ENCODE data around the gene HSD17B10.
"Not testable (repeated sequence)": the region's sequence is repeated elsewhere in the genome, so short reads cannot be mapped to it uniquely, and the experiment has no call there.

The HSD17B10 gene

DNA sequence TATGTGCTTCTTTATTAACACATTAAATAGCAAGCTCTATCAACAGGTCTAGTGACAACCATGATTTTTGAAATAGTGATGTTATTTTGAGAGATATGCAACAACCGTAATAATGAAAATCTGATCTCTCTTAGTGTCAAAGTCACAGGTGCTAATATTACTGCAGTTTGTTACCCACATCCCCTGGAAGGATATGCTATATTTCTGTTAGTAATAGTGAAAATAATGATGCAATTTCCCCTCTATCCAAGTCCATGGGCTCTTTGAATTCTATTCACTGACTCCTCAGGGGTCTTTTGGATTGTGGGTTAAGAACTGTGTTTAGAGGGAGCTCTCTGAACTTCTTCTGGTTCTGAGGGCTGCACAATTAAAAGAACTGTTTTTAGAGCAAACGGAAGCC is 3.0 kb upstream of the HSD17B10 start:
- DNase-seq (ENCODE audit: low read depth in 2 of 2) = no peak

DNA sequence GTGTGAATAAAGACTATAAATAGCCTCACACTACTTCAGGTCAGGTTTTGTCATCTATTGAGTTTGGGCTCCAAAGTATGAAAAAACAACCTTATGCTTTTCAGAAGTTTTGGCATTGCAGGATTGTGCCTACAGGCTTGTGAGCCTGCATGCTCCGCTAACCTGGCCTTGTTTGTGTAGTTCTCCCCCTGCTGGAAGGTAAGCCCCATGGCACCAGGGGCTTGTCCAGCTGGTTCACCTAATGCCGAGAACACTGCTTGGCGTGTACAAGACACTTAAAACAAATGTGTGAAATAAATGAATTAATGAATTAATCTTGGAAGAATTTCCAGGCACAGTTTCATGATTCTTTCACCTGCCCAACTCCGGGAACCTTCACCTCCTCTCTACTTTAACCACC is 1.8 kb upstream of the HSD17B10 start:
- peak in 1 of 2 donors; percentile 40 for DNase-seq (ENCODE audit: low read depth in 2 of 2)

DNA sequence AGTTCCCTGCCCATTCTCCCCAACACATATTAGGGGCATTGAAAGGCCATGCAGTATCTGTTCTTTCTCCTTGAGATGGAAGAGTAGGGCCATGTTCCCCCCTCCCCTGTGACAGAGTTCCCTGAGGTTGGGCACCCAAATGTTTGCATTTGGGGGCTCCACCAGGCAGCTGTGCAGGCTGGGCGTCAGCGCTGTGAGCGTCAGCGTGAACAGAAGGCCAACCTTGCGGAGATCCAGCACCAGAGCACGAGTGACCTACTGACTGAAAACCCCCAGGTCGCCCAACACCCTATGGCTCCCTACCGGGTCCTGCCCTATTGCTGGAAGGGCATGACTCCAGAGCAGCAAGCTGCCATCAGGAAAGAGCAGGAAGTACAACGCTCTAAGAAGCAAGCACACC is 3.9 kb downstream of the HSD17B10 start:
- DNase-seq (ENCODE audit: low read depth in 2 of 2) = no peak

DNA sequence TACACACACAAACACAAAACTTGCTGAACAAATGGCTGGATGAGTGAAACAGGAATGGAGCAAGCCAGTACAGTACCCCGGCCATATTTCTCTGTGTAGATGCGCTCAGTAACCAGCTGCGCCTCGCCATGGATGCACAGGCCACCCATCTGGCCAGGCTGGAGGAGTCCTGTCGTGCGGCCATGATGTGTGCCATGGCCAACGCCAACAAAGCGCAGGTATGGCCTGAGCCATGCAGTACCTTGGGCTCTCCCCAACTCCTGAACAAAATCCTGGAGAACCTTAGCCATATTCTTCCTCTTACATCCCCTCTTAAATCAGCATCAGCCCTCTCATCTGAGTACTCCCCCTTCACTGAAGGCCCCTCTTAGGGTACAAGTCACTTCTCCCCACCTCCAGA is 4.4 kb downstream of the HSD17B10 start:
- no peak for DNase-seq (ENCODE audit: low read depth in 2 of 2)

DNA sequence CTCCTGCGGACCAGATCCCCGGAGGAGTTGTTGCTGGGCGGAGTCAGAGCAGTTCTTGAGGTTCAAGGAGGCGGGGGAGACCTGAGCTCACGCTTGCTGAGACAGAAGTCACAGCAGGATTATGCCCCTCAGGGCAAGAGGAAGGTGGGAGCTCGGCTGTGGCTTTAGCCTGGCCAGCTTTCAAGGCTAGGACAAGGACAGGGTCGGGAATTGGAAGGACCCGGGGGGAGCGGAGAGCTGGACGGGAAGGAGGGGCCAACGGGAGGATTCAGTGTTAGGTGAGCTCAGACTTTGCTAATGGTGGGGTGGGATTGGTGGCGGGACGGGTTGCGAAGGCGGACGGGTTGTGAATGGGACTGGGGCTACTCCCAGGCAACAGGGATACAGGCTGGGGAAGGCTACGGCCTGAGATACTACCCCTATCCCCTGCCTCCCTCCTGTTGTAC is 11.3 kb downstream of the HSD17B10 start, which contains the start of gene RIBC1:
TSS of gene RIBC1 (plus strand) at position 13 of the 446 bp plus-strand sequence. CDS start 3,404 bp downstream, outside the sequence.
- DNase-seq (ENCODE audit: low read depth in 2 of 2) = no peak

DNA sequence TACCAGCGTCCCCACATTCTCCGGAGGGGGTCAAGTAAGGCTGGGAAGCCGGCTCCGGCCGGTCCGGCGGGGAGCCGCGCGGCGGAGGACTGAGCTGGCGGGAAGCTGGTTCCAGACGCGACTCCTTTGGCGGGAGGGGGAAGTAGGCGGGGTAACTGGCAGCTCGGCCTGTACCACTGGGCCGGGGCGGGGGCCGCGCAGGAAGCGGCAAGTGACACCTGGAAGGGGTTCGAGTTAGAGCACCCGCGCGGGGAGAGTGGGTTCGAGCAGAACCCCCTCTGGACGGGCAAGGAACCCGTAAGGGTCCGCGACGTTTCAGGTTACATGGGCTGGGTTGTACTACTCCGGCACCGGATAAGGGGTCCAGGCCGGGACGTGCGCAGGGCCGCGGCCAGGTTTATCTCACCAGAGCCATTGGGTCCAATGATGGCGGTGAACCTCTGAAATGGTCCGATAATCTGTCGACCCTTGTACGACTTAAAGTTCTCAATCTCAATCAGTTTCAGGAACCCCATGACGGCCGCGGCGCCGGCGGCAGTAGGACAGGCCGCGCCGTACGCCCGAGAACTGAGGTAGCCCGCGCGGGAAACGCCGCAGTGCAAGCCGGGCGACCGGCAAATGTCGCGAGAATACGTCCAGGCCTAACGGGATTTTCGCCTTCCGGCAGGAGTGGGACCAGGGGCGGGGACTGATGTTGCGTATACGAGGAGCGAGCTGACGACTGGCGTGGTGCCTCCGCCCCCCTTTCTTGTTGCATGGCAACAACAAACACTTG is 11.9 kb downstream of the HSD17B10 start, which contains the start of gene SMC1A:
TSS of gene SMC1A (minus strand) at position 569 of the 775 bp plus-strand sequence. CDS start at position 515, 54 bp downstream.
- peak; percentile 92 to 97 for DNase-seq (ENCODE audit: low read depth in 2 of 2)

DNA sequence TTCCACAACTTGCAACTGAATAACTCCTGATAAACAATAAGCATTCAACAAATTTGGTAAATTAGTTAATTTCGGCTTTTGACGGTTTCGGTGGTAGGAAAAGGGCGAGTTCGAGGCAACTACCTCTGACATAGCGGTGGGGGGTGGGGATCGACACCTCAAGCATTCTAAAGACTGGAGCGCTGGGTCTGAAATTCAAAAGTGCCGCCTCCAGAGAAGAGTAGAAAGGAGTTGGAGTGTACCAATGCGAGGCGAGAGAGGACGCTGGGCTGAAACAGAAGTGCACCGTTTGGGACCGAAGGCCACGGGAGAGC is 12.4 kb downstream of the HSD17B10 start:
- no peak for DNase-seq (ENCODE audit: low read depth in 2 of 2)

DNA sequence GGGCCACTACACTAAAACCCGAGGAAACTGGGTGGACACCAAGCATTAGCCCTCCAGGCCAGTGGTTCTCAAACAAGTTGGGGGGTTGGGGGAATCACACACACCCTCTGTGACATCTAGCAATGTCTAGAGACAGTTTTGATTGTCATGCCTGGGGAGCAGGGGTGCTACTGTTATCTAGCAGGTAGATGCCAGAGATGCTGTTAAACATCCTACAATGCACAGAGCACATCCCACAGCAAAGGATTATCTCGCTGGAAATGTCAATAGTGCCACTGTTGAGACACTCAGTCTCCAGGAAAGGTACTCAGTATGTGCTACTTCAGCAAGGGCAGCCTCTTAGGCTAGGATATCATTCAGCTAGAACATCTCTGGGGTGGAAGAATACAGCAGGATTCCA is 13.0 kb downstream of the HSD17B10 start:
- no peak for DNase-seq (ENCODE audit: low read depth in 2 of 2)

DNA sequence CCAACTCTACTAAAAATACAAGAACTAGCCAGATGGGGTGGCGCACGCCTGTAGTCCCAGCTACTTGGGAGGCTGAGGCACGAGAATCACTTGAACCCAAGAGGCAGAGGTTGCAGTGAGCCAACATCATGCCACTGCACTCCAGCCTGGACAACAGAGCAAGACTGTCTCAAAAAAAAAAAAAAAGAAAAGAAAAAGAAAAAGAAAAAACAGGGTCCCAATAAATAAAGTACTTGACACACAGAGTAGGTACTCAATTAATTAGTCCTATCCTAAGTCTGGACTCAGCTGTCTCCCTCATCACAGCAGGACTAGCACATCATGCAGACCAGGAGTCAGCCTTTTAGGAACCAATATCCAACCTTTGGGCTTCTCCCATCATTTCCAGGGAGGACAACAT is 13.8 kb downstream of the HSD17B10 start:
- DNase-seq (ENCODE audit: low read depth in 2 of 2) = not testable (repeated sequence)

DNA sequence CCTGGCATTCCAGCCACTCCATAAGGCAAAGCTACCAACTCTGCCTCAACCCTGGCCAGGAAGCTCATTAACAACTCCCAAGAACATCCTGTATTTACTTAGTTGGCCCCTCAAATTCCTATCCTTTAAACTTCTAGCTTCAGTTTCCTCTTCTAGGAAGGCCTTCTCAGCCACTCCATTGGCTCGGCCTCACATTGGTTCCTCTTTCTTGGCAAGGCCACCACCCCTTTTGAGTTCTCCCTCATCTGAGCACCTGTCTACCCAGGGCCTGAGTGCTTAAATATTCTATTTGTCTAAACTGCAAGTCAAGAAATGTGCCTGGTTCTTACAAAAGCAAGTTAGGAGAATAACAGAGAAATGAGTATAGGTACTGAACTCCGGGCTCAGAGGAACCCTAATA is 21.7 kb downstream of the HSD17B10 start:
- DNase-seq (ENCODE audit: low read depth in 2 of 2) = no peak

DNA sequence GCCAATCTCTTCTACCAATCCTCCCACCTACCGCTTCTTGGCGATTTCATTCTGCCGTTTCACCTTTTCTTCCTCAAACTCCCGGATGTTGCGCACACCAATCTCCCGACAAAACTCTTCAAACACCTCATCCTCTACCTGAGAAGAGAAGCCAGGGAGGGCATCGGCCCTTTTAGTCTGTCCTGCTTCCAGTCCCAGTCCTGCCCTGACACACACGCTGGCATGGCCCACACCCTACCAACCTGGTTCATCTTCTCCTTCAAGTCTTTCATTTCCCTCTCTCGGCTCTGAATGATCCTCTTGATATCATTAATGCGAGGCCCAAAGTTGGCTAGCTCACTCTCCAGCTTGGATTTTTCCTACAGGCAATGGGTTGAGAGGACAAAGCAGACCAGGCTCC is 30.6 kb downstream of the HSD17B10 start:
- DNase-seq (ENCODE audit: low read depth in 2 of 2) = no peak

DNA sequence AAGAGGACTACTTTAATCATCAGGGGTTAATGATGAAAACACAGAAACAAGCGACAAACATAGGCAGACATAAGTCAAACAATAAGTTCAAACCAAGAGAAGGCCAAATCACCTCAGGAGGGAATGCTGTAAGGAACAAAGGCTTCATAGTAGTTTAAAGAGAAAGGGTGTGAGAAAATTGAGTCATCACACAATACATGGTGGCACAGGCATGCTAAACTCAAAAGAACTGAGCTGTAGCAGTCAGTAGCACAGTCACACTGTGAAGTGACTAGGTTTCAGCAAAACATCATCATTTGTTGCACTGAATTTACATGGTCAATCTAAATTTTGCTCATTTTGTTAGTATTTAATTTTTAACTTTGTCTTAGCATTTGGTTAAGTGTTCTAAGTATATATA is 36.0 kb downstream of the HSD17B10 start:
- no peak for DNase-seq (ENCODE audit: low read depth in 2 of 2)

DNA sequence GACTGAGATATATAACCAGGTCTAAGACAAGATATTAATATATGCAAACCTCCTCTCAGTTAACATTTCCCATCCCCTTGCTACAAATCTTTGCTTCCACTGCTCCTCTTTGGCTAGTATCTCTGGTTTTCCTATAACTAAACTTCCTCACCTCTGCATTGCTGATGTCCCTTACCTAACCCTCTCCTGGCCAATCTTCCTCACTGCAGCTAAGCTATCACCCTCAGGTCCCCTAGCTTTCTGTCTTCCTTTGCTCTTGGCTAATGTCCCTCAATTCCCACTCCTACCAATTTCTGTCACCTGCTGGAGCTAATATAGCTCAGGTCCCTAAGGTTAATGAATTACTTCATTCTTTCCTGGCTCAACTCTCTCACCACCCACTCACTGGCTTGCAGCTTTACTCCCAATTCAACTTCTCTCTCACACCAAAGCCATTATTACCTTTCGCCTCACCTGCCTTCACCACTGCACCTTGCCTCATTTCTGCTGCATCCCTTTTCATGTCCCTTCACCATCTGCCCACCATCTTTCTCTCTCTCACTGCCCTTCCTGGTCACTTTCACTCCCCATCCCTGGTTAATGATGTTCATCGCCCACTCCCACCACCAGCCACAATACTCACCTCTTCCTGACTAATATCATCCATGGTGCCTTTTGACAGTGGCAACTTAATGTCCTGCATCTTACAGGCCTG is 38.4 kb downstream of the HSD17B10 start:
- no peak for DNase-seq (ENCODE audit: low read depth in 2 of 2)

DNA sequence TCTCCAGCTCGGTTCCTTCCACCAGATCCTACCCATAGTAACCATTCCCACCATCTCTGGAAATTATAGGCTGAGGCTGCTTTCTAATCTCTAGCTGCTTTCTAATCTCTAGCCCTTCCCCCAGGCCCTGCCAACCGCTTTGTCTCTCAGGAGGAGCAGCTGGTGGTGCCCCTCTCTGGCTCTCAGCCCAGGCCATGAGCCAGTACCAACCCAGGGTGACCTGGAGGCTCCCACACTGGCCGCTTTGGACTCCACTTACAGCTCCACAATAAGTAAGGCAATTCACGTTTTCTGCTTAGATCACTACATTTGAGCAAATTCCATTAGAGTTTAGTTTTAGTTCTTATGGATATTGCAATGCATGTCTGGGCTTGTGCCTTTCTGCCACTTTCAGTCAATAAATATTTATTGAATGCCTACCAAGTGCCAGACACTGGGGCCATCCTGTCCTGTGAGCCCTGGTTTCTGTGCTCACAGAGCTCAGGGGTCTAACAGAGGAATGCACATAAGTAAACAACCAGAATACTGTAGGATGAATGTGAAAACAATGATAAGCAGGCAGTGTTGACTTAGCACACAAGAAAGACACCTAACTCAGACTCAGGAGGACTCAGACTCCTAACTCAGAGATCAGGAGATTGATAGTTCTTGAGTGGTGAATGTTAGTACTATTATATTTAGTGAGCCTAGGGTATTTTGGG is 50.6 kb downstream of the HSD17B10 start:
- no peak for DNase-seq (ENCODE audit: low read depth in 2 of 2)
